Sigmoid colon (tissue), 7 donors: Measurements from ENCODE around the gene SPOCK1. TPM values are rescaled to one million over a fixed set of nuclear protein-coding genes. Genes with fewer than 3 reads are reported as not detected.

Experiments used
- DNase-seq: peaks from one replicate; pipeline ENCODE4 v3.0.0-alpha.2; 2019
- H3K27ac ChIP-seq, 4 donors: fragments of 200-600 bp; sonication (generic); one replicate each; pipeline ENCODE4 v1.5.1; 2016 to 2019; ENCODE audit warnings: mild to moderate bottlenecking in 1 of 4
- H3K27me3 ChIP-seq, 3 donors: fragments of 200-600 bp; sonication (generic); one replicate each; pipeline ENCODE4 v1.5.1; 2019; ENCODE audit warnings: mild to moderate bottlenecking in 1 of 3
- H3K36me3 ChIP-seq, 4 donors: fragments of 200-600 bp; sonication (generic); one replicate each; pipeline ENCODE4 v1.5.1; 2016 to 2019
- H3K4me1 ChIP-seq, 4 donors: fragments of 200-600 bp; sonication (generic); one replicate each; pipeline ENCODE4 v1.5.1; 2017 to 2019
- H3K4me3 ChIP-seq, 4 donors: fragments of 200-600 bp; sonication (generic); one replicate each; pipeline ENCODE4 v1.5.1; 2017 to 2019; ENCODE audit warnings: mild to moderate bottlenecking in 2 of 4, moderate library complexity in 1 of 4
- H3K9me3 ChIP-seq, 4 donors: fragments of 200-600 bp in 3 of 4; sonication (generic) in 3 of 4; one replicate each; pipeline versions ENCODE4 v1.5.1 to v1.6.1; 2013 to 2019
- EP300 ChIP-seq, 4 donors: sonication (generic); formaldehyde crosslinking; IDR thresholded peaks; one replicate each; pipeline ENCODE4 v1.6.1; 2017; ENCODE audit warnings: antibody characterized with exemption in 4 of 4
- POLR2A ChIP-seq, 2 donors: fragments of 450-650 bp; IDR thresholded peaks; one replicate each; pipeline ENCODE4 v1.6.1; 2016; ENCODE audit warnings: antibody characterized with exemption in 2 of 2, mild to moderate bottlenecking in 2 of 2, moderate library complexity in 2 of 2
- POLR2AphosphoS5 ChIP-seq, 4 donors: sonication (generic); formaldehyde crosslinking; IDR thresholded peaks; one replicate each; pipeline ENCODE4 v1.6.1; 2017; ENCODE audit warnings: antibody characterized with exemption in 4 of 4
- WGBS, 2 donors: extraction: QIAGEN DNeasy Blood & Tissue Kit; methylation state at CpG; one replicate each; pipeline ENCODE4 v1.1.7; 2013; 5-methylcytosine and 5-hydroxymethylcytosine counted together
- intact Hi-C: fragments of 100-400 bp; cut with DNase I; formaldehyde crosslinking; loops from one replicate; pipeline ENCODE4 v1.15.1; 2023
- polyA plus RNA-seq, 3 donors: library from polyadenylated mRNA; stranded (reverse); fragments of 200-250 nt; gene quantifications; one replicate each; pipeline ENCODE4 v1.2.3, GENCODE V29; 2013
- total RNA-seq, 4 donors: library from RNA; depleted of rRNA; stranded (reverse); fragments of >200 nt; gene quantifications; one replicate each; pipeline ENCODE4 v1.1.0, GENCODE V29; 2016
- TF ChIP-seq, protein P1 (sequence below), 4 experiments: fragments of 450-650 bp in 3 of 4; fragments of 200-600 bp in 1 of 4; IDR thresholded peaks; one replicate each; pipeline ENCODE4 v1.5.1; 2016 to 2019; ENCODE audit warnings: antibody characterized with exemption in 4 of 4, mild to moderate bottlenecking in 3 of 4, moderate library complexity in 2 of 4
- donor health status: healthy with polysubstance abuse.
- donor health status: Bipolar disorder and iron deficiency.
- donor health status: healthy.

The SPOCK1 gene
- total and polyA plus RNA-seq, 7 donors: 2.4 to 104 (median 33.4) TPM

DNA sequence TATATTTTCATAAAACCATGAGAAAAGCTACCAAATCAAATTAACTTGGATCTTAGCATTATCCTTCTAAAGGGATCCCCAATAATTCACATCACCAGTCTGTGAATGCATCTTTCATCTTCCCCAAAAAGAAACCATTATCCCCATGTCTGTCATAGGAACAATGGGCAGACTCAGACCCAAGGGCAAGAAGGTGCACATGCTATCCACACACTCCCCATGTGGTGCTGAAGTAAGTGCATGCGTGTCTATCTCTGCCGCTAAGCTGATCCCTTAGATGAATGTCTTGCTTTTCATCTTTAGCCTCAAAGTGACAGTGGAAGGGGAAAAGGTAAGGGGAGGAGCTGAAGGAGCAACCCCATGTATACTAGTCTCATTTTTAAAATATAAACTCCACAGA lies 10.2 kb downstream of the SPOCK1 start:
- peaks cover 0 to 17% (median 5%) of the 10 kb centered on the region in 4 donors for H3K4me1 ChIP-seq
- H3K27ac ChIP-seq: no peak overlapping the region
- H3K27me3 ChIP-seq: no peaks in the 10 kb centered on the region
- DNase-seq: no peak
- intact Hi-C loops: no loop called here
- 94 to 95% methylated on average over 2 of the region's 2 CpGs for WGBS, 2 donors
- H3K4me3 ChIP-seq: no peak overlapping the region
- H3K9me3 ChIP-seq: no peaks in the 10 kb centered on the region
- H3K36me3 ChIP-seq: no peaks in the 10 kb centered on the region
- TF ChIP-seq, protein P1, sequence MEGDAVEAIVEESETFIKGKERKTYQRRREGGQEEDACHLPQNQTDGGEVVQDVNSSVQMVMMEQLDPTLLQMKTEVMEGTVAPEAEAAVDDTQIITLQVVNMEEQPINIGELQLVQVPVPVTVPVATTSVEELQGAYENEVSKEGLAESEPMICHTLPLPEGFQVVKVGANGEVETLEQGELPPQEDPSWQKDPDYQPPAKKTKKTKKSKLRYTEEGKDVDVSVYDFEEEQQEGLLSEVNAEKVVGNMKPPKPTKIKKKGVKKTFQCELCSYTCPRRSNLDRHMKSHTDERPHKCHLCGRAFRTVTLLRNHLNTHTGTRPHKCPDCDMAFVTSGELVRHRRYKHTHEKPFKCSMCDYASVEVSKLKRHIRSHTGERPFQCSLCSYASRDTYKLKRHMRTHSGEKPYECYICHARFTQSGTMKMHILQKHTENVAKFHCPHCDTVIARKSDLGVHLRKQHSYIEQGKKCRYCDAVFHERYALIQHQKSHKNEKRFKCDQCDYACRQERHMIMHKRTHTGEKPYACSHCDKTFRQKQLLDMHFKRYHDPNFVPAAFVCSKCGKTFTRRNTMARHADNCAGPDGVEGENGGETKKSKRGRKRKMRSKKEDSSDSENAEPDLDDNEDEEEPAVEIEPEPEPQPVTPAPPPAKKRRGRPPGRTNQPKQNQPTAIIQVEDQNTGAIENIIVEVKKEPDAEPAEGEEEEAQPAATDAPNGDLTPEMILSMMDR (IDR thresholded peaks at IDR 0.05): no peak
- no peak for TF ChIP-seq POLR2A (IDR thresholded peaks at IDR 0.05)
- TF ChIP-seq POLR2AphosphoS5 (IDR thresholded peaks at IDR 0.05): no peak
- TF ChIP-seq EP300 (IDR thresholded peaks at IDR 0.05): no peak

DNA sequence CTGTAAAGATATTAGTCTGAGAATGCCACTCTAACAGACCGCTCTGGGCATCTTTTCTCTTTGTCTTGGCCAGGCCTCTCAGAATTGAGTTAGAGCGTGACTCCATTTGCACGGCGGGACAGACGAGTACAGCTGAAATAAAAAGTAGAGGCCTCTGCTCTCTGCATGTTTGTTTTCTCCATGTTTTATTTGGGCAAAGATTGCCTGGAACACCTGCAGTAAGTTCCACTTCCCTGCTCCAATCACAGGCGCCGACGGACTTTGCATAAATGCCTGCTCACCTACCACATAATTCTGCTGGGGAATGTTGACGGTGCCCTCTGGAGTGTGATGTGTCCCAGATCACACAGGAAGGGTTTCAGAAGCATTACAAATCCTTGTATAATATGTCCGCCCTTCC lies 10.6 kb downstream of the SPOCK1 start:
- Histone ChIP-seq H3K4me3 (no peak overlapping the region), H3K36me3 (no peaks in the 10 kb centered on the region), H3K27ac (no peak overlapping the region), H3K9me3 (no peaks in the 10 kb centered on the region), H3K27me3 (no peaks in the 10 kb centered on the region), H3K4me1 (peaks cover 0 to 17% (median 5%) of the 10 kb centered on the region in 4 donors)
- intact Hi-C loops: no loop called here
- DNase-seq: no peak
- 66 to 86% methylated on average over 10 of the region's 10 CpGs for WGBS, 2 donors
- TF ChIP-seq POLR2AphosphoS5 (IDR thresholded peaks at IDR 0.05) (no peak), POLR2A (IDR thresholded peaks at IDR 0.05) (no peak), EP300 (IDR thresholded peaks at IDR 0.05) (no peak)
- TF ChIP-seq, protein P1 (IDR thresholded peaks at IDR 0.05): no peak

DNA sequence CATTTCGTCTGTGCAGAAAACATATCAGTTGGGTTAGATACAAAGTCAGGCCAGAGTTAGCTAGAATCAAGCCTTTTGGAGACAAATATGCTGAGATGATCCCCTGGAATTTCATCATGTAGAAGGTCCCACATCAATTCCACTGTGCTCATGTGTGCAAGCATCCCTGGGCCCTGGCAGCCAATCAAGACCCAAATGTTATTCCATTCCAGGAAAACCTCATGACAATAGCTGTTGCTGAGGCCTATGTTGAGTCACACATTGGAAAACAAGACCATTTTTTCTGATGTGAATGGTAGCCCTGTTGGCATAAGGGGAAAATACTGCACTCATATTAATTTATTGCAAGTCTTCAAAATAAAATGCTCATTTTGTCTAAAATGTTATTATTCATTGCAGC lies 11.5 kb downstream of the SPOCK1 start:
- intact Hi-C loops: no loop called here
- WGBS, 2 donors: 72 to 97% methylated on average over 1 of the region's 1 CpG

DNA sequence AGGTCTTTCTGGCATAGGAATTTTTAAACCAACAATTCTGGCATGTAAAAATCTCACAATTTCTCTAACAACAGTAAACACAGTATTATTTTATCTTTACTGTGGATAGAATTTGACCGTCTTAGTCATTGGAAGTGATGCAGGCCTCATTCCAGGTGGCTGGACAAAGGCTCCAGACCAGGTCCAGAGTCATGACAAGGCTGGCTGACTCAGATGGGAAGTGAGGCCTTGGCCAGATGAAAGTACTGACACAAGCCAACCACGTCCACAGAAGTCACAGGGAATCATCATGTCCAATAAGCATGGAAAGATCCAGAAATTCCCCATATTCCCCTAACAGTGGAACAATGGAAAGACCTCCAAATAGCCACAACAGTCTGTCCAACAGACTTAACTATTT lies 12.4 kb downstream of the SPOCK1 start:
- WGBS, 2 donors: 65 to 76% methylated on average over 2 of the region's 2 CpGs
- H3K27ac ChIP-seq: no peak overlapping the region
- intact Hi-C loops: no loop called here
- H3K27me3 ChIP-seq: no peaks in the 10 kb centered on the region
- no peak overlapping the region for H3K4me3 ChIP-seq
- DNase-seq: no peak
- TF ChIP-seq, protein P1 (IDR thresholded peaks at IDR 0.05): no peak
- TF ChIP-seq POLR2AphosphoS5 (IDR thresholded peaks at IDR 0.05) (peak in 1 of 4 donors; percentile 5), POLR2A (IDR thresholded peaks at IDR 0.05) (no peak), EP300 (IDR thresholded peaks at IDR 0.05) (no peak)
- H3K4me1 ChIP-seq: peaks cover 0 to 17% (median 5%) of the 10 kb centered on the region in 4 donors
- H3K9me3 ChIP-seq: no peaks in the 10 kb centered on the region
- no peaks in the 10 kb centered on the region for H3K36me3 ChIP-seq

More for the DNA sequence above, 11.5 kb downstream of the SPOCK1 start:
- Histone ChIP-seq H3K9me3 (no peaks in the 10 kb centered on the region), H3K27ac (no peak overlapping the region), H3K27me3 (no peaks in the 10 kb centered on the region), H3K36me3 (no peaks in the 10 kb centered on the region), H3K4me1 (peaks cover 0 to 17% (median 5%) of the 10 kb centered on the region in 4 donors), H3K4me3 (no peak overlapping the region)
- peak; percentile 73 for DNase-seq
- TF ChIP-seq POLR2AphosphoS5 (IDR thresholded peaks at IDR 0.05): peak in 1 of 4 donors; percentile 20
- no peak for TF ChIP-seq POLR2A (IDR thresholded peaks at IDR 0.05)

DNA sequence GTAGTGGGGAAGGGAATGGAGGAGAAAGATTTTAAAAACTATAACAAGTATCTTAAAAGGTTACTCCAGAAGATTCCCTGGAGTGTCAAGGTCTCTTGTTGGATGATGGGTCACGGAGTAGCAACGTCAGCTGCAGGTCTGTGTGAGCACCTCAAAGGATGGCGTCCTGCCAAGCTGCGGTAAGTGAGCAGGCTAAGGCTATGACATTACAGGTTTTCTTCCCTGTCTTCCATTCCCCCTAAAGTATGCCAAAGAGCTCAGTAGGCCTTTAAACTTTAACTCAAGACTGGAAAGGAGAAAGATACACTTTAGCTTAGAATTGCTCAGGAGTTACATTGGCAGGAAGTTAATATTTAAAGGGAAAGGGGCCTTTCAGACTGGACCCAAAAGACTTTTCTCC lies 17.5 kb downstream of the SPOCK1 start:
- Histone ChIP-seq H3K27me3 (no peaks in the 10 kb centered on the region), H3K4me1 (peaks cover 0 to 22% (median 7%) of the 10 kb centered on the region in 4 donors), H3K9me3 (no peaks in the 10 kb centered on the region), H3K4me3 (no peak overlapping the region), H3K36me3 (no peaks in the 10 kb centered on the region), H3K27ac (no peak overlapping the region)
- DNase-seq: no peak
- intact Hi-C loops: no loop called here
- no peak for TF ChIP-seq EP300 (IDR thresholded peaks at IDR 0.05)
- TF ChIP-seq, protein P1 (IDR thresholded peaks at IDR 0.05): no peak
- TF ChIP-seq POLR2AphosphoS5 (IDR thresholded peaks at IDR 0.05): no peak
- TF ChIP-seq POLR2A (IDR thresholded peaks at IDR 0.05): no peak
- 44 to 65% methylated on average over 4 of the region's 4 CpGs for WGBS, 2 donors
